Measurements from ENCODE around the gene MANBA.
"Not testable (repeated sequence)": the region's sequence is repeated elsewhere in the genome, so short reads cannot be mapped to it uniquely, and the experiment has no call there.

MANBA gene

DNA sequence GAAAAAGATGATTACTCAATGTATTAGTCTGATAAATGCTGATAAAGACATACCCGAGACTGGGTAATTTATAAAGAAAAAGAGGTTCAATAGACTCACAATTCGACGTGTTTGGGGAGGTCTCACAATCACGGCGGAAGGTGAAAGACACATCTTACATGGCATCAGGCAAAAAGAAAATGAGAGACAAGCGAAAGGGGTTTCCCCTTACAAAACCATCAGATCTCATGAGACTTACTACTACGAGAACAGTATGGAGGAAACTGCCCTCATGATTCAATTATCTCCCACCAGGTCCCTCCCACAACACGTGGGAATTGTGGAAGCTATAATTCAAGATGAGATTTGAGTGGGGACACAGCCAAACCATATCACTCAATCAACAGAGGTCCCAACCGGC is 141.7 kb downstream of the MANBA start:
- not testable (repeated sequence) for DNase-seq

DNA sequence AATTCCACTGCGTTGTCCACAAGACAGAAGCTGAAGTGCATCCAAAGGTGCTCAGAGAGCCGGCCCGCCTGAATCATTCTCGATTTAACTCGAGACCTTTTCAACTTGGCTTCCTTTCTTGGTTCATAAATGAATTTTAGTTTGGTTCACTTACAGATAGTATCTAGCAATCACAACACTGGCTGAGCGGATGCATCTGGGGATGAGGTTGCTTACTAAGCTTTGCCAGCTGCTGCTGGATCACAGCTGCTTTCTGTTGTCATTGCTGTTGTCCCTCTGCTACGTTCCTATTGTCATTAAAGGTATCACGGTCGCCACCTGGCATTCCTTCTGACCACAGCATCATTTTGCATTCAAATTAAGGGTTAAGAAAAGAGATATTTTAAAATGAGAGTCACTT is 144.1 kb downstream of the MANBA start:
- DNase-seq: no peak

DNA sequence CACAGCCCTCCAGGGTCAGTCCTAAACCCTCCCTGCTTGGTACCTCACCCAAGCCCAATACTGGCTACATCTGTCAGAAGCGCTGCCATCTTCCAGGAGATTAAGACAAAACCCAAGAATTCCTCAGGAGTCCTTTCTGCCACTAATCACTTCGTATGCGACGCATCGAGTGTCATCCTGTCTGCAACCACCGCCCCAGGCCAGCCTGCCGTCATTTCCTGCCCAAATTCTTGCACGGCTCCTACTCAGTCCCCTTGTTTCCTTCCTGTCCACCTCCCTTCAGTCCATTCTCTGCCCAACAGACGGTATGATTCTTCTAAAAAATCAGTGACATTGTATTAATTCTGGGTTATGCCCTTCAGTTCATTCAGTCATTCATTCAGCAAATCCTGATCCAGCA is 146.0 kb downstream of the MANBA start:
- DNase-seq: no peak

DNA sequence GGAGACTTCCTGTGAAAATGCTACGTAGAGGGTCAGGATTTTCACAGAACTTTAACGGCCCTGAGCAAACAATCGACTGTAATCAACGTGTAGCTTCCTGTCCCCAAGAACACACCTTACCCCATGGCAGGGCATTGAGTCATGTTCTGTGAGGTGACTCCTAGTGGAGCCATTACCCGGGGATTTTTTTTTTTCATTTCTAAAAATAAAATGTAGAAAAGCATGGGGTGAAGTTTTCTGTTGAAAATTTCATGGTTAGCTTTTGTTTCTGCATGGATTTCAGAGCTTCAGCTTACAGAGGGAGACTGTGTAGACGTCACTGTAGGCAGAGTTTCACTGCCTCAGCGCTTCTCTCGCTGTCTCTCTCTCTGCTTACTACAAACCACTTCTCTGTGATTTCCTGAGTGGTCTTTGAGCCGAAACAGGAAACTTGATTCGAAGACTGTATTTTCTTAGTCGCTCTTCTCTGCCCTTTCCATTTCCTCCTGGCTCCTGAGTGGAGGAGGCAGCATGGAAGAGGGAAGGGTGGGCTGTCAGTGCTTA is 147.9 kb downstream of the MANBA start:
- no peak for DNase-seq

DNA sequence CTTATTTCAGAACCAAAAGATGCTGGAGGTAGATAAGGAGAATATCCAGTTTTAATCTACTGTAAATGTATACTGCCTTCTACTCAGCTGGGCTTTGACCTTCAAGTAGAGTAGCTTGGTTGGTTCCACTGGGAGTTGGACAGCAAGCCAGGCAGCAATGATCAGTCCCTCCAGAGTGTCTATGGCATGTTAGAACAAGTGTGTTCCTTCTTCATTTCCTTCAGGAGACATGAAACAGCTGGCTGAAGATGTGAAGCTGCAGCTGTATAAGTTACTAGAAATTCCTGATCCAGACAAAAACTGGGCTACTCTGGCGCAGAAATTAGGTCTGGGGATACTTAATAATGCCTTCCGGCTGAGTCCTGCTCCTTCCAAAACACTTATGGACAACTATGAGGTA is 148.6 kb downstream of the MANBA start:
- DNase-seq: no peak

DNA sequence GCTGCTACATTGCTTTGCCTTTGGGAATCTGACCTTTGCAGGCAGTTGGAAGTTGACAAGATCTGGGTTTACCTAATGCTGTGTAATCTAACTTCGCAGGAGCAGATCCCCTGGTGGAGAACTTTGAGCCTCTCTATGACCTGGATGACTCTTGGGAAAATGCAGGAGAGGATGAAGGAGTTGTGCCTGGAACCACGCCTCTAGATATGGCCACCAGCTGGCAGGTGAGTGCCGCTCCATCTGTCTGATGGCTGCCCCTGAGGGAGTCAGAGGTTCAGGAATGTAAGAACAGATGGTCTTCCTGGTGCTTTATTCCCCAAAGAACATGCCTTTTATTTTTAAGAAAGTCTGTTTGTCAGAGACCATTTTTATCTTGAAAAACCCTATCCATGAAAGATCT is 150.3 kb downstream of the MANBA start:
- no peak for DNase-seq

DNA sequence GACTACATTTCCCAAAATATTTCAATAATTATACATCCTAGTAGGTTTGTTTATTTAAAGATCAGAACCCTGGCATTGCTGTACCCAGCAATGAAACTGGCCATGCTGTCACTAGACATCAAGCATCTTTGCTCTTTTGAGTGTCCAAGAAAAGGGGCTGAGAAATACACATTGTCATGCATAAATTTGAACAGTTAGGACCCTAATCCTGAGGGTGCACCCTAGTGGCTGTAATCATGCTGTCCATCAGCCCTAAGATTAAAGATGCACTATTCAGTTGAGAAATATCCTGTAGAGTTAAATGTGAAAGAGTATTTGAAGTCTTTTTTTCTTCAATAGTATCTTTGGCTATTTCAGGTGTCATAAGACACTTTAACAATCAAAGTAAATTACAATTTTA is 150.8 kb downstream of the MANBA start:
- peak; percentile 10 to 26 for DNase-seq

DNA sequence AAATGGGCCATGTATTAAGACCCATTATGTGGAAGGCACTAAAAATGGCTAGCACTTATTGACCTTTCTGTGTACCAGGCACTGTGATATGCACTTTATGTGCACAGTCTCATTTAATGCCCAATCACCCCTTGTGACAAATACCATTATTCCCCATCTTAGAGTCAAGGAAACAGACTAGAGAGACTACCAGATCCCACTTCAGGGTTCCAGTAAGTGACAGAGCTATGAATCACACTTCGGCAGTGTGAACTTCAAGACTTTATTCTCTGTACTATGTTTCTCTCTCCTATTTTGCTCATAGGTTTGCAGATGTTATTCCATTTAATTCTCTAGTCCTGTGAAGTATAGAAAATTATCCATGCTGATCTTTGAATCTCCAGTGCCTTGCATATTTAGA is 152.6 kb downstream of the MANBA start:
- DNase-seq: no peak

DNA sequence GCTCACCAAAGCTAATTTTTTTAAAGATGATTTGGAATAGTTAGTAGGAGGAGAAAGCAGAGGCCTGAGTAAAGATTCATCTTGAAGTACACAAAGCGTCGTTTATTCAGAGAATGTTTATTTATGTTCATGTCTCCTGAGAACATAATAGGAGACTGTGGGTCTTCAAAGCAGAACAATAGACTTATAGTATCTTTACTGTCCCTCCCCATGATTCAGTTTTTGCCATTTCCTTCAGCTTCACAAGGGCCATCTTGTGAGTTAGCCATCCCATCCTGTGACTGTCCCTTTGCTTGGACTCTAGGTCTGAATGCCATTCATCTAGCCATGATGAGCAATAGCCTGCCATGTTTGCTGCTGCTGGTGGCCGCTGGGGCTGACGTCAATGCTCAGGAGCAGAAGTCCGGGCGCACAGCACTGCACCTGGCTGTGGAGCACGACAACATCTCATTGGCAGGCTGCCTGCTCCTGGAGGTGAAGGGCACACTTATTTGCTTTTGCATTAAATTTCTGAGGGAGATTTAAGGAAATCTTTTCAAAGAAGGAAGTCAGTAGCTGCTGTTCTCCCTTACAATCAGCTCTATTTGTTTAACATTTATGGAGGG is 153.8 kb downstream of the MANBA start:
- DNase-seq: no peak

DNA sequence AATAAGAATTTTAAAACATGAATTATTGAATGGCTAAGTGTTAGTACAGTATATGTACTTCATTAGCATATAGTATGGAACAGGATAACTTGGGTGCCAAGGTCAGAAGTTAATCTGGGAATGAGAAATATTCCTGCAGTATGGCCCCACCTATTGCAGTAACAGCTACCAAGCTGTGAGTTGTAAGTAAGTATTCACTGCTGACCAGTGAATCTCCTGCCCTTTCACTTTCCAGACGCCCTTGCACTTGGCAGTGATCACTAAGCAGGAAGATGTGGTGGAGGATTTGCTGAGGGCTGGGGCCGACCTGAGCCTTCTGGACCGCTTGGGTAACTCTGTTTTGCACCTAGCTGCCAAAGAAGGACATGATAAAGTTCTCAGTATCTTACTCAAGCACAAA is 154.5 kb downstream of the MANBA start:
- DNase-seq: no peak

DNA sequence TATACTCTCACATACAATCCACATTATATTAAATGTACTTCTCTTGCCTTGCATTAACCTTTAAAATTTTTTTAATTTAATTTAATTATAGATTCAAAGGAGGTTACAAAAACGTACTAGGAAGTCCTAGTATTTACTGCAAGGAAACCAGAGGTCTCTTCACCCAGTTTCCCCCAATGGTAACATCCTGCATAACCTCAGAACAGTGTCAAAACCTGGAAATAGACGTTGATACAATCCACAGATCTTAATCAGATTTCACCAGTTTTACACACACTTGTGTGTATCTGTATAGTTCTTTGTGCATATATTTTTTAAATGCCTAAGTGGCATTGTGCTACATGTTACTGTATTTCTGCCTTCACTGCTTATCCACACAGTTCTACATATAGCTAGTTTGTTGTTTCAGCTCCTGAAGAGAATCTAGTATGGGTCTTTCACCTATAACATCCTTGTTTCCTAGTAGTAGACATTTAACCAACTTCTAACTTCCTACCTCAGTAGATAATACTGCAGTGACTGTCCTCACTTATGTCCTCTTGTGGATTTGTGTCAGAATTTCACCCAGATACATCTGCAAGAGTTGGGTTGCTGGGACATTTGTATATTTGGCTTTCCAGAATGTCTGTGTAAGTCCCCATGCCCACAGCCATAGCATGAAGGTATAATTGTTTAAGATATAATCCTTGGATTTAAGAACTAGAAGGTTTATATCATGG is 156.4 kb downstream of the MANBA start:
- no peak for DNase-seq

DNA sequence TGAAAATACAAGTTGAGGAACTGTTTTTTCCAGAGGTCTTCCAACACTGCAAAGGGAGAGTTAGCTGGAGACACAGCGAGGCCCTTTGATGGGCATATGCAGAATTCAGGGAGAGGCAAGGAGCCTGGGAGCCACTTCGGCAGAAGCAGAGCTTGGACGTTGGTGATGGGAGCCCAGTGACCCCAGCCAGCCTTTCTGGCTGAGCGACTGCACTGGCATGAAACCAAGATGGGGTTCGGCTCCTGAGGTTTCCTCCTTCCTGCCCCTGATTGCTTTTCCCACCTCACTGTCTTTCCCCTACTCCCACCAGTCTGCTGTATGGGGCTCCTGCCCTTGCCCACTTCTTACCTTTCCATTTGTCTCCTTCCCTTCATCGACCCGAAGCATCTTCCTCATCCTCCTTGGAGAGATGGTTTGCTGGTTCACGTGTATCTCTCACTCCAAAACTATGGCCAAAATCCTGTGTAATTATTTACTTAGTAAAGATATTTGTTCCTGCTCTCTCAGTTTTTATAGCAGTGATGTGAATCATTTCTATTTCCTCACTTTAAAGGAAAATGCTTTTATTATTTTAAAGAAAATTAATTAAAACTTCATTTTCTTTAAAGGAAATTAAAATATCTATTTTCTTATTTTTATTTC is 159.1 kb downstream of the MANBA start:
- no peak for DNase-seq

DNA sequence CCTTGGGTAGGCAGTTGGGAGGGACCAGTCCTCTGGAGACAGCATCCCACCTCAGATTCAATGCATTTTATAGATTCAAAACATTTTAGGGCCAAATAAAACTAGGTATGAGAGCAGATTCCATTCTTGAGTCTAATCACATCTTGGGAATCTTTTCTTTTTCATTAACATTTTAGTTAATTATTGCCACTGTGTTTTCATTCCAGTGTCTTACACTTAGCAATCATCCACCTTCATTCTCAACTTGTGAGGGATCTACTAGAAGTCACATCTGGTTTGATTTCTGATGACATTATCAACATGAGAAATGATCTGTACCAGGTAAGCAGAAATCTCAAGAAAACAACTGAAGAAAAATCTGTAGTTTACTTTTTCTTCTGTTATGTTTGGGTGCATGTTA is 160.1 kb downstream of the MANBA start:
- DNase-seq: no peak

DNA sequence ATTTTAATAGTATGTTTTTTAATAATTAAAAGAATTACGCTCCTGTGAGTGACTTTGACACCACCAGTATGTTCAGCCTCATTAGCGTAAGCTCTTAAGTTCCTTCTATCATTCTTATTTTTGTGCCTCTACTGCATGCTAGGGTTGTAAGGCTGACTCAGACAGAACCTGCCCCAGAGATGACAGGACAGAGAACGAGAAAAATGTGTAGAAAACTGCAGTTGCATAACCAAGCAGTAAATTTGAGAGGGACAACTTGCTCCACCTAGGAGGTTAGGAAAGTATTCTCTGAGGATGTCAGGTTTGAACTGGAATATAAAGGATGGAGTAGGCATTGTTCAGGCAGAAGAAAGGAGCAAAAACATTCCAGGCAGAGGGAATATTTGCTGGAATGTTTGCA is 160.9 kb downstream of the MANBA start:
- no peak for DNase-seq

DNA sequence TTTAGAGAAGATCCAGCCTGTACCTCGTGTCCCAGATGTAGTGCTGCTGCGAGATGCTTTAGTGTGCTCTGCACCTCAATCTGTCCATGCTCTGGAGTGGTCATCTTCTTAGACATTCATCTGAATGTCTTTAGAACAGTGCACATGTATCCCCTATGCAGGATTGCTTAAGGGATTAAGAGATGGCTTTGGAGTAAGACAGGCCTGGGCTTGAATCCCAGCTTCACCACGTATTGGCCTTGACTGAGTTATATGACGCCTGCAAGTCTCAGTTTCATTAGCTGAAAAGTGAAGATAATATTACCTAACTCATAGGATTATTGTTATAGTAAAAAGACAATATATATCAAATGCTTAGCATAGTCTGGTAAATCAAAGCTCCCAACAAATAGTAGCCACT is 161.3 kb downstream of the MANBA start:
- no peak for DNase-seq

DNA sequence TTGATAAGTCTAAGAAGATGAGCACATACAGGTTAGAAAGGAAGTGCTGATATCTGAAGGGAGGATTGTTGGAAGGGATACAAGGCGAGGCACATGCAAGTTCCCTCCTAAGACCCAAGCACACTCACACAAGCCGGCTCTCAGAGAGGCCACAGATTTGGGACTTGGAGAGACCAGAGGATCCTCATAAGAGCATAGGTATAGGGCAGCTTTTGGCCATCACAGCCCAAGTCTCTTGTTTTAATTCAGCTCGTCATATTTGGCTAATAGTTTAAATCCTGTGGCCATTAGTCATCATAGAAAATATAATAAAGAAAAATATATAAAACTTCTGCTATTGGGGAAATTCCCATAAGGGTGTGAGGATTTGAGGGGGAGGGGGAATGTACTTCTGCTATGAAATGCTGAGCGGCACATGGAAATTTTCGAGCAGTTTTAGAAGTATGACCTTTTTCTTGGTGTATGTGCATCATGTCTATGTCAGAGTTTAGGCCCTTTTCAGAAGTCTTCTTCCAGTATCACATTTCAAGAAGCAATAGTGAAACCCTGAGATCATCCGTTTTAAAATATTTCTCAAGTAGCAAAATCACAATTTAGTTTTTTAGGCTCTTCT is 161.9 kb downstream of the MANBA start:
- DNase-seq: no peak

DNA sequence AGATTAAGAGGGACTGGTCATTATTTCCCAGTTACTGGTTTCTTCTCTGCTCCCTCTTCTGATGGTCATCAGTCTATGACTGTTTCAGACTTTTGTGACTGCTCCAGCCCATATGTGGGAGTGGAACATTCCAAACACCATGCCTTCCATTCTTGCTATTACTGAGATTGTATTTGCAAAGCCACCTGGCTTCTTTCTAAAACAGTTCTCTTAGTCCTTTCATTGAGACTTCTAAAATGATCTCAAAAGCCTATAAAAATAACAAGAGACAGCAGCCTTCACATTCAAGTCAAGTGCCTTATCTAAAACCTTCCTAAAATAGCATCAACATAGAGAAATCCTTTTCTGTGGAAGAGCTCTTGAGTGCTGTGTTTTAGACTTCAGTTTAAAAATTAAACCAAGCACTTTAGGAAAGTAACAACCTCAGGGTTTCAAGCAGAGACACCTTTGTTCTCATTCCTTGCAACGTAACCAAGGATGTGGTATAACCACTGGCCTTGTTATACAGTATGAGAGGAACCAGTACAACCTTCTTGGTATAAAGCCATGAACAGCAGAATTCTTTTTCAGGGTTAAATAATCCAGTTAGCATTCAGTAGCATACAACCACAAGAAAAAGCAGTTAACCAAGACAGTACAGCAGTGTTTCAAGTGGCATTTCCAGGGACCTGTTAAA is 162.5 kb downstream of the MANBA start:
- no peak for DNase-seq

DNA sequence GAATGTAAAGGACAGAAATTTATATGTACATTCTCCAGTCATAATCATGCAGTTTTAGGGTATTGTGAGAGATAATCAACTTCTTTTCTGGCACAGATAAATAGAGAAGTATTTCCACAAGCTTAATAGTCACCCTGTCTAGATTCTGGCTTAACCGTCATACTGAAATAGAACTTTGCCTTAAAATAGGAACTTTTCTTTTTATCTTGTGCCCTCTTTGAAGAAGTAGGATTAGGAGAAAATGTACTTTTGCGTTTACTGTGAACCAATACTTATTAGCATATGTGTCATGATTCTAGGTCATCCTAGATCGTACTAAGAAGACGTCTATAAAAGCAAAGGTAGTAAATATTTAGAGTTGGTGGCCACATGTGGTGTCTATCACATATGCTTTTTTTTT is 164.2 kb downstream of the MANBA start:
- DNase-seq: no peak

DNA sequence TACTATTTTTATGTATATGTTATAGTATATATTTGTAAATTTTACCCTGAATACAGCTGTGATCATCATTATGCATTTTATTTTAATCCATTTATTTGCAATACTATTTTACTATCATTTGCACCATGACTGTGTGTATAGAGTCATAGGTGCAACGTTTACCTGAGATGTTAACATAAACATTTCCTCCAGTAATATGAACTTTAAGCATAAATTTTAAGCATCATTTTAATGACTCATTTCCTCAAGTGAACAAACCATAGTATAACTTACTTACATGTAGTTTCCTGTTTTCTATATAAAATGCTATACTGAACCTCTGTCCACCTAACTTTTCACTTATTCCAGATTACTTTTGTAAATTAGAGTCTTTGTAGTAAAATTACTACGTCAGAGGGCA is 166.8 kb downstream of the MANBA start:
- no peak for DNase-seq

DNA sequence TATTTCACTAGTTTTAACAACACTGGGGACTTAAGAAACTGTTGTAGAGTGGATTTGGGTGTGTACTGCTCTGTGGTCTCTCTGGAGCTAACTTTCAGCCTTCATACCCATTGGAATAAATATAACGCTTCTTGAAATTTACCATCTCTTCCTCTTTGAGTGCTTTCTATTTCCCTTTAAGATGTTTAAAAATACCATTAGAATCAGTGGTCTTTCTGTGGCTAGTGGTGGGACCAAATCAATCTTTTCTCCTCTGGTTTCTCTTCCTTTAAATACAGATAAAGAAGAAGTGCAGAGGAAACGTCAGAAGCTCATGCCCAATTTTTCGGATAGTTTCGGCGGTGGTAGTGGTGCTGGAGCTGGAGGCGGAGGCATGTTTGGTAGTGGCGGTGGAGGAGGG is 167.6 kb downstream of the MANBA start:
- no peak for DNase-seq

DNA sequence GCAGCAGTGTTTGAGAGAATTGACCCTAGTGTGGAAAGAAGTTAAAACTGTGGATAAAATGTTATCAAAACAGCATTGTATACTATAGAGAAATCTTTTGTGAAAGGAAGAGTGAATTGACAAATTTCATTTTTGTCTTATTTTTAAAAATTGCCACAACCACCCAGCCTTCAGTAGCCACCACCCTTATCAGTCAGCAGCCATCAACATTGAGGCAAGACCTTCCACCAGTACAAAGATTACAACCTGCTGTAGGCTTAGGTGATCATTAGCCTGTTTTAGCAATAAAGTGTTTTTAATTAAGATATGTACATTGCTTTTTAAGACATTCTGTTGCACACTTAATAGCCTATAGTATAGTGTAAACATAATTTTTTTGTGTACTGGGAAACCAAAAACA is 168.5 kb downstream of the MANBA start:
- no peak for DNase-seq

DNA sequence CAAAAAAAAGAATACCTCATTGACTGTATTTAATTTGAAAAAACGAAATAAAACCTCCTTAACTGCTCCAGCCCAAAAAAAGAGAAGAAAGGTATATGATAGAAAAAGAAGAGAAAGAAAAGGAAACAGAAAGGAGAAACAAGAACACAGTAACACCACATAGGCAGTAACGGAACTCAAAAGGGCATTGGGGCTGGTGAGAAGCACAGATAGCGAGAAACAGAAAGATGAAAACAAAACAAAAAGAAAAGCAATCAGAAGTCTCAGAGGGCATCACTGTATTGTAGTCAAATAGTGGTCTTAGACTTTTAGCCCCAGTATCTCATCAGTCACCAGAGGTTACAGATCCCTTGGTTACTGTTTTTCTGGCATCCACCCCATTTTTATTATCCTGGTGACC is 171.0 kb downstream of the MANBA start:
- no peak for DNase-seq

DNA sequence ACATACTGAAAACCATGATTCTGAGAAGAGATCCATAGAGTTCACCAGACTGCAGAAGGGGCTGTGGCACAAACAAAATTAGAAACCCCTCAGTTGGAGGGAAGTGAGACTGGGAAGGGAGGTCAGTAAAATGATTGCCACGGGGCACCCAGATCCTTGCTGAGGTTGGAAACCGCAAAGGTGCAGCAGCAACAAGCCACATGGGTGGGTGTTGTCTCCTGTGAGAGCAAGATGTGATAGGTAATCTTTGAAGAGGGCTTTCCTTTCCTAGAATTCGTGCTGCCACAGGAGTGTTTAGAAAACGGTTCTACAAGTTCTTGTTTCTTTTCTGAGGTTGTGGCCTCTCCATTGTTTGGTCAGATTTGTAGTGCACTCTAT is 174.1 kb downstream of the MANBA start:
- DNase-seq: no peak
